ENCODE measurements around the gene VAV2.

VAV2 gene

DNA sequence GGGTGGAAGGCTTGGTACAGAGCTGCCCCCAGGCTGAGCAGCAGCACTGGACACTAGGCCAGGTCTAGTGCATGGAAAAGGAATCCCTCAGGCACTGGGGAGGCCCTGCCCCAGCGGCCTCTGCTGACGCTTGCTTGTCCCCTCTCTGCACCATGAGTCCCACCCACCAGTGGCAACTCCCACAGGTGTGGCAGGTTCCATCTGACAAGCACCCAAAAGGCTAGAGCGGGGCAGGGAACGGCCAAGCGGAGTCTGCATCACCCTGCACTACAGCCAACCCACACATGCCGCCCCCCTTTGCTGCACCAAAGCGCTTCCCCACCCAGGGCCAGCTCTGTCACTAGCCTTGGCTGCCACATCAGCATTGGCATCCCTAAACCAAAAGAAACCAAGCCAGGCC is 138.8 kb downstream of the VAV2 start:
- DNase-seq (ENCODE audit: low read depth in 2 of 2) = no peak

GRCh38 chr9:133852431-133852830 is 139.7 kb downstream of the VAV2 start:
- DNase-seq (ENCODE audit: low read depth in 2 of 2) = no peak

DNA sequence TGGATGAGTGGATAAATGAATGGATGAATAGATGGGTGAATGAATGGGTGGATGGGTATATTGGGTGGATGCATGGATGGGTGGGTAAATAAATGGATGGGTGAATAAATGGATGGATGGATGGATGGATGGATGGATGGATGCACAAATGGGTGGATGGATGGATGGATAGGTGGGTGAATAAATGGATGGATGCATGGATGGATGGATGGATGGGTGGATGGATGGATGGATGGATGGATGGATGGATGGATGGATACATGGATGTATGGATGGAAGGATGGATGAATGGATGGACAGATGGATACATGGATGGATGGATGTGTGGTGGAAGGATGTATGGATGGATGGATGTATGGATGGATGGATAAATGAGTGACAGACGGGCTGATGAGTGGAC is 140.4 kb downstream of the VAV2 start:
- DNase-seq (ENCODE audit: low read depth in 2 of 2) = no peak

DNA sequence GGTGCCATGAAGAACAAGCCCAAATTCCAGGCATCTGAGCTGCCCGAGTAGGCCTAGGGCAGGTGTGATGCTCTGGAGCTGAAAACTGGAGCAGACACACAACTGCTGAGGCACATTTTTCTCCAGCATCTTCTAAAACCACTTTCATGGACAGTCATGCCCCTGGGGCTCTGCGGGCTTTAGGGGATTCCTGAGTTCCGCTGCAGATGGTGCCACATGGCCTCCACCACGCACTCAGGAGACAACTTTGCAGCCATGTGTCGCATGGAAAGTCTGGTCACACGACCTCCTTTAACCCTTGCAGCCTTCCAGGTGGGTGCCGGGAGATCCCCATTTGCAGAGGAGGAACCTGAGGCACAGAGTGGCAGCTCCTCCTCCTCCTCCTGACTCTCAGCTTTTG is 141.2 kb downstream of the VAV2 start:
- DNase-seq (ENCODE audit: low read depth in 2 of 2) = no peak

DNA sequence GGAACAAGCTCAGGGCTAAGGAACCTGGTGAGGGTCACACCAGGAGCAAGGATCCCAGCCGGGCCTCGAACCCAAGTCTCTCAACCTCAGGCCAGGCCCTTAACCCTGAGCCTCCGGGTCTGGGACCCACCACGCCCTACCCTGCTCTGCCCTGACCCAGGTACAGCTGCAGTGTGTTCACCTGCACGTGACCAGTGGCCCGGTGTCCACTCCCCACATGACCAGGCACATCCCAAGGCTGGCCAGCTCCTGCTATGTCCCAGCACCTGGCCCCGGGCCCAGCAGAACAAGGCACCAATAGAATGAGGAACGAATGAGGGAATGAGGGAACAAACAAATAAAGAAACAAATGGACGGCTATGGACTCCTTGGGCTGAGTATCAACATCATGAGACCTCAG is 142.0 kb downstream of the VAV2 start:
- no peak for DNase-seq (ENCODE audit: low read depth in 2 of 2)

- no peak for DNase-seq (ENCODE audit: low read depth in 2 of 2)
Measured at GRCh38 chr9:133849110-133849670, 142.9 kb downstream of the VAV2 start.

- DNase-seq (ENCODE audit: low read depth in 2 of 2) = no peak
Measured at GRCh38 chr9:133848471-133849109, 143.5 kb downstream of the VAV2 start.

DNA sequence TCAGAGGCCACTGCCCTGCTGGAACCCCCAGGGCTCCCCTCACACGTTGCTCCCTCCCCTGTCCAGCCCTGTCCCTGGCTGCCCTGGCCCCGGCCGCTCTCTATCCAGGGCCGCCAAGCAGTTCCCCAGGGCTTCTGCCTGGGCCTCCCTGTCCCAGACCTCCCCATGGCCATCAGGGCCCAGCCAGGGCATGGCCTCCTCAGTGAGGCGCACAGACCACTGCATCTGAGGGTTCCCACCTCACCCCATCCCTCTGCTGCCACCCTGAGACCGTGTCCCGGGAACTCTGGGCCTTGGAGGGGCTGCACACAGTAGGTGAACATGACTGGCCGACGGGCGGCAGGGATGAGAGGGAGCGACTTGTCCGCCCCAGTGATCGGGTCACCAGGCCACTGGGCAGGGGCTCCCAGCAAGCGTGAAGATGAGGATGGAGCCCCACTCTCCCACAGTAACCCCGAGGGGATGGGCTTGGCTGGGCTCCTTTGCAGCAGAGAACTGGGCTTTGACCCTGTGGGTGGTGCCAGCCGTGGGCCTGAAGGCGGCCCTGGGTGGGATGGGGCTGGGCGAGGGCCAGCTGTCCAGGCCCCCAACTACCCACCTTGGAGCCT is 145.5 kb downstream of the VAV2 start:
- no peak for DNase-seq (ENCODE audit: low read depth in 2 of 2)

GRCh38 chr9:133845440-133845839 is 146.7 kb downstream of the VAV2 start:
- DNase-seq (ENCODE audit: low read depth in 2 of 2) = no peak

DNA sequence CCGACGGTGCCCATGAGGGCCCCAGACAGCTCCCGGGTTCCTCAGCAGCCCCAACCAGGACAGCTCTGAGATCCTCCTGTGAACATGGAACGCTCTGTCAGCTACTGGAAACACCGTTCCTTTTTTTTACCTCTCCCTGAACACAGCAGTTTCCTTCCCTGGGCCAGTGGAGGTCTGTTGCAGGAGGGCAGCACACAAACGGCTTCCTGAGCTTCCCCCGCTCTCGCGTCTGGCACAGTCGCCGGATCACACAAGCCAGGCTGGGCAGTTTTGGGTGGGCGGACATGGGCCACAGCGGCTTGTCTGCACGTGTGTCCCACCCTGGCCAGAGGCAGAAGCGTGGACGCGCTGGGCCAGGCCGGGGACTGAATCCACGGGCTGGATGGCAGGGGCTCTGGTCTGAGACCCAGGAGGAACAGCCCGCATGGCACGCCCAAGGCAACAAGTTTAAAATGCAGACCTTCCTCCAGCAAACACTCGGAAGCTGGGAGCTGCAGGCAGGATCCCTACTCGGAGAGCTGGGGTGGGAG is 147.2 kb downstream of the VAV2 start:
- DNase-seq (ENCODE audit: low read depth in 2 of 2) = no peak

DNA sequence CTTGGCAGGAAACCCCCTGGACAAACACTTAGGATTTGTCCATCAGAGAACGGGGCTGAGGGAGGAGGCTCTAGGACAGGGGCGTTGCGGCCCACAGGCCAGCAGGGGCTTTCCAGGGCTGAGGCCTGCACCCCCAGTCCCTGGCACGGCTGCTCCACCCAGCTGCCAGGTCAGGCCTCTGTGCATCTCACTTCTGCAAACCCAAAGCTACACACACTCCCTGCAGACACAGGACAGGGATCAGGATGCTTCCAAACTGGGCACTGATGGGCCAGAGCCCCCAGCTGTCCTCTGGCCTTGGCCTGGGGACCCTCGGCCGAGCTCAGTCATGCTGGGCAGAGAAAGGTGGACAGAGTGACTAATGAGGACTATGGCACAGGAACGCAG is 147.7 kb downstream of the VAV2 start:
- no peak for DNase-seq (ENCODE audit: low read depth in 2 of 2)

DNA sequence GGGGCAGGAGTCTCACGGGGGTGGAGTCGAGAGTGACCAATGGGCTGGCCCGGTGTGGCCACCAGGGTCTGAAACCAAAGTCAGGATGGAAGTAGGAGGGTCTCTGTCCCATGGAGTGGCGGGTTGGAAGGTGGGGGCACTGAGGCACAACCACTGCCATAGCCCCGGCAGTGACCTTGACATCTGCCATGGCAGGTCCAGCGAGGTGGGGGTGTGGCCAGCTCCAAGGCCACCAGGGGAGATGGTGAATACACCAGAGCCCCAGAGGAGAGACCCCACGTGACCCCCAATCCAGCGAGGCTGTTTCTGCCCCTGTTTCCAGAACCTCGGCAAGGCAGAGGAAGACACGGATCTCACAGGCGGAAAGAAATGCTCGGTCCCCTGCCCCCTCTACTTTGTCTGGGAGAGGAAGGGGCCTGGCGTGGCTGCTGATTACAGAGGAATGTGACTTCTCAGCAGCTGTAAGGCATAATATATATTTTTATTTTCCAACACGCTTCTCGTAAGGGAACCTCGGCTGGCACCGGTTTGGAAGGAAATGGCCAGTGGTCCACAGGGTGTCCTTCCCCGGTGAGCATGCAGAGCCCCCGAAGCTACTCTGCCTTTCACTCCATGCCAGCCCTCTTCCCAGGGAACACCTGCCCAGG is 148.2 kb downstream of the VAV2 start:
- DNase-seq (ENCODE audit: low read depth in 2 of 2) = no peak

DNA sequence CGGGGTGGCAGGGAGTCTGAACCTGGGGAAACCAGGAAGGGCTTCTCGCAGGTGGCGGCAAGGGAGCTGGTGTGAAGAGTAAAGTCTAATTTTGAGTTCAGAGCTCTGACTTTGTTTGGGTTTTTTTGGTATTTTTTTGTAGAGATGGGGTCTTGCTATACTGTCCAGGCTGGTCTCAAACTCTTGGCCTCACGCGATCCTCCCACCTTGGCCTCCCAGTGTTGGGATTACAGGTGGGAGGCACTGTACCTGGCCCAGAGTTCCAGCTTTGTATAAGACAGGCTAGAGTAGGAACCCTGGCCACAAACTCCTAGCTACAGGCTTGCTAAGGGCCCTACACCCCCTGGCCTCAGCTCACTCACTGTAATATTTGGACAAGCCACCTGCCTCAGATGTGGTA is 148.9 kb downstream of the VAV2 start:
- DNase-seq (ENCODE audit: low read depth in 2 of 2) = no peak

GRCh38 chr9:133842721-133843227 is 149.3 kb downstream of the VAV2 start:
- DNase-seq (ENCODE audit: low read depth in 2 of 2) = no peak

- no peak for DNase-seq (ENCODE audit: low read depth in 2 of 2)
Measured at GRCh38 chr9:133842174-133842573, 149.9 kb downstream of the VAV2 start.

- DNase-seq (ENCODE audit: low read depth in 2 of 2) = no peak
Measured at GRCh38 chr9:133841167-133841812, 150.8 kb downstream of the VAV2 start.

DNA sequence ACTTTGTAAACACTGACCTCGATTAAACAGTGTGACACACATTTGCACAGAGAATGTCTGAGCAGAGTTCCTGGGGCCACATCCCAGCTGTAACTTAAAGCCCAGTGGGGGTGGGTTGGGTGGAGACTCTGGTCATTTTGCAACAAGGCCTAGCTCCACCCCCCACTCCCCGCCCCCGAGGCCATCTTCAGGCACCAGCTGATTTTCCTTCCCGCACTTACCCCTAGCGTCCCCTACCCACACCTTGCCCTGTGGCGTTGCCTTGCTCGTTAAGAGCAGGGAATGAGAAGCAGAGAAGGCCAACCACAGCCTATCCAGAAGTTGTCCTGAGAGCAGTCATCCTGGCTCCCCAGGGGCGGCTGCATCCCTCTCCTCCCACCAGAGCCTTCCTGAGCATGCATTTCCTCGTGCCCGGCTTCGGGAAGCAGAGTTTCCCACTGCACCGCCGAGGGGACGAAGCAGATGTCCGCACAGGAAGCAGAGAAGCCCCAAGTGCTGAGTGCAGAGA is 152.2 kb downstream of the VAV2 start:
- no peak for DNase-seq (ENCODE audit: low read depth in 2 of 2)

- no peak for DNase-seq (ENCODE audit: low read depth in 2 of 2)
Measured at GRCh38 chr9:133838859-133839507, 153.1 kb downstream of the VAV2 start.

DNA sequence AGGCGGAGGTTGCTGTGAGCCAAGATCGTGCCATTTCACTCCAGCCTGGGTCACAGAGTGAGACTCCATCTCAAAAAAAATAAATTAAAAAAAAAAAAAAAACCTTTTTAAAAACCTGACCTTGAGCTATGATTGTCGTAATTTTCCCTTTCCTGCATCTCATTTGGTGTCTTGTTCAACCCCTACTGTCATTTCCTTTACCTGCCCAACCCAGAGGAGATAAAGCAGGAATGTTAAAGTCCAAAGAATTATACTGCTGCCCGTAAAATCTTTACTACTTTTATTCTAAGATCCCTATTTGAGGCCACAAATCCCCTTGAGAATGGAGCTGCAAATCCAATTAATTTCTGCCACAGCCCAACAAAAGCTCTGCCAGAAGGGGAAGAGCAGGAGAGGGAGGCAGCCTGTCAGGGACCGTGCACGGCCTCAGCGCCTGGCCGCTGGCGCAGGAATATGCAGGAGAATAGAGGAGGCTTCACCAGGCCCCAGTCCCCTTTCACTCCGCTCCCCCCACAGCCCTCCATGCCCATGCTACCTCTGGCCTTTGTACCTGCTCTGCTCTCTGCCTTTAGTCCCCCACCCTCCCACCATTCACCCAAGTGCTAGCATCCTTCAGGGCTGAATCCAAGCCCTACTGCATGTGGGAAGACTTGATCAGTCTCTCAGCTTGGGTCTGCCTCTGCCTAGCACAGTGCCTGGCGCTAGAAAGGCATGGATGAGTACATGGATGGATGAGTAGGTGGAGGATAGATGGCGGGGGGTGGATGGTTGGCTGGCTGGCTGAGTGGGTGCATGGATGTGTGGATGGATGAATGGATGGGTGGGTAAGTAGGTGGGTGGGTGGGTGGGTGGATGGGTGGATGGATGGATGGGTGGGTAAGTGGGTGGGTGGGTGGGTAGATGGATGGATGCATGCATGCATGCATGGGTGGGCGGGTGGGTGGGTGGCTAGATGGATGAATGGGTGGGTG is 154.2 kb downstream of the VAV2 start:
- no peak for DNase-seq (ENCODE audit: low read depth in 2 of 2)

GRCh38 chr9:133836818-133837217 is 155.3 kb downstream of the VAV2 start:
- no peak for DNase-seq (ENCODE audit: low read depth in 2 of 2)

Data from stimulated activated CD8-positive, alpha-beta memory T cell treated with anti-CD3 and anti-CD28 coated beads, Interleukin-2, amount 100 ng/mL, for 48 hours (primary cell).